IMR-90 (cell line): ENCODE results near the gene FBN1. TPM values are rescaled to one million over a fixed set of nuclear protein-coding genes. Genes with fewer than 3 reads are reported as not detected.

Source experiments
- ATAC-seq: fragments of 200-7000 bp; cut with Tn5 transposase; 2 replicates; pipeline ENCODE4 v1.9.1; 2020; ENCODE audit warnings: low read depth, mild to moderate bottlenecking, moderate library complexity
- BruUV-seq: library from RNA; stranded (reverse); fragments of 400-500 nt; replicated peaks from 2 replicates; lab custom pipeline; 2021; lab: Mats Ljungman, UMichigan
- CTCF ChIA-PET: fragments of 300-600 bp; formaldehyde crosslinking; extraction: SDS; loops from one replicate; lab custom pipeline; 2021; ENCODE audit warnings: antibody characterized with exemption; lab: Yijun Ruan, JAX
- POLR2A ChIA-PET: fragments of 300-600 bp; sonication (Branson Sonifier 250); formaldehyde crosslinking; loops from one replicate; lab custom pipeline; 2022; ENCODE audit warnings: antibody characterized with exemption; ENCODE audit not compliant: unreplicated experiment; lab: Charles Lee
- DNase-seq: peaks from one replicate; pipeline ENCODE4 v3.0.0; 2013
- H2AFZ ChIP-seq: replicated peaks from 2 replicates; pipeline ENCODE3; 2013; ENCODE audit warnings: low read length, mild to moderate bottlenecking; ENCODE audit not compliant: poor library complexity
- H2AK5ac ChIP-seq: 2 replicates; pipeline ENCODE4 v1.6.1; 2013; ENCODE audit warnings: low read depth, low read length, inconsistent platforms
- H2AK9ac ChIP-seq: replicated peaks from 2 replicates; pipeline ENCODE3; 2013; ENCODE audit warnings: mild to moderate bottlenecking, low read depth, low read length, moderate library complexity; ENCODE audit not compliant: poor library complexity
- H2BK120ac ChIP-seq: 2 replicates; pipeline ENCODE4 v1.6.1; 2013; ENCODE audit warnings: low read depth, low read length, inconsistent platforms
- H2BK15ac ChIP-seq: 3 replicates; pipeline ENCODE4 v1.6.1; 2013; ENCODE audit warnings: low read depth, low read length, inconsistent platforms
- H2BK20ac ChIP-seq: 2 replicates; pipeline ENCODE4 v1.6.1; 2013; ENCODE audit warnings: low read depth, mild to moderate bottlenecking, inconsistent platforms, low read length, moderate library complexity
- H2BK5ac ChIP-seq: 2 replicates; pipeline ENCODE4 v1.6.1; 2013; ENCODE audit warnings: mild to moderate bottlenecking, low read depth, low read length, inconsistent platforms; ENCODE audit not compliant: poor library complexity, severe bottlenecking
- H3K14ac ChIP-seq: replicated peaks from 2 replicates; pipeline ENCODE4 v1.6.1; 2013; ENCODE audit warnings: low read depth, low read length, inconsistent platforms
- H3K18ac ChIP-seq: 2 replicates; pipeline ENCODE4 v1.6.1; 2013; ENCODE audit warnings: low read depth, low read length, control low read depth
- H3K23ac ChIP-seq: 2 replicates; pipeline ENCODE4 v1.6.1; 2013; ENCODE audit warnings: low read depth, low read length, inconsistent platforms
- H3K27ac ChIP-seq: 2 replicates; pipeline ENCODE4 v1.5.1; 2013; ENCODE audit warnings: mild to moderate bottlenecking, control low read depth, low read length; ENCODE audit not compliant: insufficient read depth
- H3K27me3 ChIP-seq: 2 replicates; pipeline ENCODE4 v1.6.1; 2013; ENCODE audit warnings: low read length; ENCODE audit not compliant: control insufficient read depth, insufficient read depth
- H3K36me3 ChIP-seq: 2 replicates; pipeline ENCODE4 v1.6.1; 2013; ENCODE audit warnings: low read length, mixed read lengths; ENCODE audit not compliant: control insufficient read depth, insufficient read depth
- H3K4ac ChIP-seq: 2 replicates; pipeline ENCODE4 v1.6.1; 2013; ENCODE audit warnings: low read depth, low read length, inconsistent platforms
- H3K4me1 ChIP-seq: 2 replicates; pipeline ENCODE4 v1.6.1; 2013; ENCODE audit warnings: low read length, mixed read lengths; ENCODE audit not compliant: control insufficient read depth, insufficient read depth
- H3K4me2 ChIP-seq: 2 replicates; pipeline ENCODE4 v1.6.1; 2013; ENCODE audit warnings: low read depth, mild to moderate bottlenecking, control low read depth, low read length, moderate library complexity
- H3K4me3 ChIP-seq: 2 replicates; pipeline ENCODE4 v1.5.1; 2013; ENCODE audit warnings: low read depth, mild to moderate bottlenecking, control low read depth, low read length, moderate library complexity; ENCODE audit not compliant: insufficient read depth
- H3K56ac ChIP-seq: 2 replicates; pipeline ENCODE4 v1.6.1; 2013; ENCODE audit warnings: low read length, inconsistent platforms; ENCODE audit not compliant: insufficient read depth; ENCODE audit errors: extremely low read depth
- H3K79me1 ChIP-seq, 2 experiments: 2 replicates each; pipeline ENCODE4 v1.6.1; 2013; ENCODE audit warnings: low read length in 2 of 2, inconsistent platforms in 1 of 2, low read depth in 1 of 2
- H3K9ac ChIP-seq: 2 replicates; pipeline ENCODE4 v1.6.1; 2013; ENCODE audit warnings: low read depth, low read length, control low read depth
- H3K9me1 ChIP-seq: 2 replicates; pipeline ENCODE4 v1.6.1; 2013; ENCODE audit warnings: low read length, inconsistent platforms; ENCODE audit not compliant: insufficient read depth
- H3K9me3 ChIP-seq: 2 replicates; pipeline ENCODE4 v1.6.1; 2013; ENCODE audit warnings: low read length; ENCODE audit not compliant: control insufficient read depth, insufficient read depth
- H4K20me1 ChIP-seq: 2 replicates; pipeline ENCODE4 v1.6.1; 2013; ENCODE audit warnings: low read length, inconsistent platforms; ENCODE audit not compliant: insufficient read depth
- H4K5ac ChIP-seq: 2 replicates; pipeline ENCODE4 v1.6.1; 2013; ENCODE audit warnings: mild to moderate bottlenecking, low read depth, low read length, control low read depth
- H4K8ac ChIP-seq, 2 experiments: 2 replicates each; pipeline ENCODE4 v1.6.1; 2013; ENCODE audit warnings: low read depth in 2 of 2, low read length in 2 of 2, control low read depth in 1 of 2, inconsistent platforms in 1 of 2
- H4K91ac ChIP-seq: 2 replicates; pipeline ENCODE4 v1.6.1; 2013; ENCODE audit warnings: low read depth, low read length, inconsistent platforms; ENCODE audit not compliant: insufficient read depth
- BHLHE40 ChIP-seq: fragments of 150-350 bp; IDR thresholded peaks from 2 replicates; pipeline ENCODE4 v1.6.1; 2016; ENCODE audit warnings: mild to moderate bottlenecking, low read depth, low read length
- CHD1 ChIP-seq: IDR thresholded peaks from 2 replicates; pipeline ENCODE4 v1.6.1; 2012; ENCODE audit warnings: low read depth, low read length, improper control_type of control experiment
- RCOR1 ChIP-seq: IDR thresholded peaks from 2 replicates; pipeline ENCODE4 v1.6.1; 2012; ENCODE audit warnings: mild to moderate bottlenecking, low read length, improper control_type of control experiment; ENCODE audit not compliant: insufficient replicate concordance
- SMC3 ChIP-seq: fragments of 150-350 bp; IDR thresholded peaks from 2 replicates; pipeline ENCODE4 v1.6.1; 2016; ENCODE audit warnings: low read depth, mild to moderate bottlenecking, antibody characterized with exemption, low read length, moderate library complexity
- WGBS, 2 experiments: methylation state at CpG; one replicate each; pipeline versions ENCODE4 v1.1.5 to v1.1.7; 2013; ENCODE audit warnings: missing lambda C conversion rate in 2 of 2; ENCODE audit not compliant: insufficient read length in 1 of 2; ENCODE audit errors: extremely low coverage in 2 of 2; 5-methylcytosine and 5-hydroxymethylcytosine counted together
- dilution Hi-C: fragments of 300-500 bp; cut with HindIII; formaldehyde crosslinking; loops from one replicate; pipeline ENCODE4 v1.14.3; 2018; ENCODE audit warnings: low sequenced_read_pairs; ENCODE audit not compliant: unreplicated experiment
- in situ Hi-C: fragments of 300-500 bp; cut with MboI; formaldehyde crosslinking; loops from 3 replicates; pipeline ENCODE4 v1.14.3; 2019; ENCODE audit warnings: low sequenced_read_pairs, inconsistent platforms, mixed read lengths
- intact Hi-C: fragments of 100-400 bp; cut with micrococcal nuclease; formaldehyde crosslinking; loops from 2 replicates; pipeline ENCODE4 v1.10.0; 2022
- polyA plus RNA-seq, 3 experiments: library from polyadenylated mRNA; depleted of rRNA; stranded (reverse); fragments of >200 nt; gene quantifications; 2 replicates each; pipeline ENCODE4 v1.2.3, GENCODE V29; 2012; ENCODE audit warnings: low replicate concordance in 1 of 3
- total RNA-seq: library from RNA; depleted of rRNA; stranded (reverse); fragments of >200 nt; gene quantifications from 2 replicates; pipeline ENCODE4 v1.2.3, GENCODE V29; 2012

Gene FBN1
- total and polyA plus RNA-seq, 2 of the 4 experiments (the other 2 are of a cell fraction): 134 to 283 TPM

- Histone ChIP-seq H3K18ac (no peak overlapping the region), H3K23ac (no peak overlapping the region), H3K4me3 (no peak overlapping the region), H3K9me1 (peaks cover 24% of the 10 kb centered on the region), H2AK9ac (no peak overlapping the region), H3K9ac (no peak overlapping the region), H4K5ac (no peak overlapping the region), H2BK15ac (no peak overlapping the region), H4K8ac (no peak overlapping the region), H2AFZ (no peak overlapping the region), H2BK20ac (no peak overlapping the region), H3K9me3 (no peaks in the 10 kb centered on the region), H3K27me3 (no peaks in the 10 kb centered on the region), H3K4me2 (no peak overlapping the region), H2AK5ac (no peak overlapping the region), H3K36me3 (peaks cover 46% of the 10 kb centered on the region), H3K56ac (no peak overlapping the region), H2BK120ac (no peak overlapping the region), H3K79me1 (peaks cover 18 to 48% of the 10 kb centered on the region in 2 experiments; a peak in 3 of 4 replicates), H3K4me1 (peaks cover 2% of the 10 kb centered on the region; the same call in 1 of the 2 replicates), H3K14ac (no peak overlapping the region), H4K91ac (no peak overlapping the region), H4K20me1 (no peaks in the 10 kb centered on the region), H3K27ac (no peak overlapping the region), H2BK5ac (peak overlapping the region; percentile 25), H3K4ac (no peak overlapping the region)
- ATAC-seq (no peak), DNase-seq (no peak)
- no TSS peak for BruUV-seq
- no CpG with 5 or more reads among the region's 2 CpGs for WGBS, 2 experiments
- POLR2A ChIA-PET: no interaction called here
- CTCF ChIA-PET: no interaction called here
- dilution Hi-C loops (no loop called here), in situ Hi-C loops (no loop called here), intact Hi-C loops (no loop called here)
- TF ChIP-seq RCOR1 (no peak), SMC3 (no peak), BHLHE40 (no peak), CHD1 (no peak)
Measured at GRCh38 chr15:48473667-48474066, 171.8 kb downstream of the FBN1 start.
